Stimulated activated naive CD8-positive, alpha-beta T cell treated with anti-CD3 and anti-CD28 coated beads, Interleukin-15, Interleukin-2, amounts not matched to agents 100 U/mL and 50 U/mL, for 24 hours (primary cell): Measurements from ENCODE around the gene PYDC1.
"Not testable (repeated sequence)": the region's sequence is repeated elsewhere in the genome, so short reads cannot be mapped to it uniquely, and the experiment has no call there.

ENCODE experiments used
- ATAC-seq: fragments of 150-1000 bp; cut with Tn5 transposase; one replicate; pipeline ENCODE4 v1.10.0; 2021
- DNase-seq: peaks from one replicate; pipeline ENCODE4 v3.0.0; 2021

PYDC1 gene

GRCh38 chr16:31195861-31196260 lies 21.1 kb downstream of the PYDC1 start:
- not testable (repeated sequence) for ATAC-seq, DNase-seq

- ATAC-seq: no peak
- no peak for DNase-seq
Measured at GRCh38 chr16:31194898-31195297, 22.0 kb downstream of the PYDC1 start.

- no peak for ATAC-seq
- no peak for DNase-seq
Measured at GRCh38 chr16:31193874-31194273, 23.1 kb downstream of the PYDC1 start.

DNA sequence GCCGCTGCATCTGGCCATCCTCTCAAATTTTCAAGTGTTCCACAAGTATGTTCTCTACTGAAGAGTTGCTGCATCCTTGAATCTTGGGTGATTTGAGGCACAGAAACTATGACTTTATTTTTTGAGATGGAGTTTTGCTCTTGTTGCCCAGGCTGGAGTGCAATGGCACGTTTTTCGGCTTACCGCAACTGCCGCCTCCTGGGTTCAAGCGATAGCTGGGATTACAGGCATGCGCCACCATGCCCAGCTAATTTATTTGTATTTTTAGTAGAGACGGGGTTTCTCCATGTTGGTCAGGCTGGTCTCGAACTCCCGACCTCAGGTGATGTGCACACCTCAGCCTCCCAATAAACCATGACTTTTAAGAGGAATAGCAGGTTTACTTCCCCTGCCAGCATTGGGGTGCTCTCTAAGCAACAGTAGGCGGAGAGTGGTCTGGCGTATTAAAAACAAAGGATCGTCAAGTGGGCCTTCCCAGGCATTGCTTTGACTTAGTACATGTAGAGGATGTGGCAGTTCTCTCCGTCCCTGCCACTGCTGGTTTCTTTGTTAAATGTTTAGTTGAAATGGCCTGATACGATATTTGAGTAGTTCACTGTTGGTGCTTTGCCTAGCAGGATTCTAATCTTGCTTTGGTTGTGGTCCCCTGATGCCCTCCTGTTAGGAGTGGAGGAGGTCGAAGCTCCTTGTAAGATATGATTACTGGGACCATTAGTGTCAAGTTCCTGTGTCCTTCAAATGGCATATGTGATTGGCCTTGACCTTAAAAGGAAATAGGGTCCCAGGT lies 23.9 kb downstream of the PYDC1 start:
- DNase-seq: no peak
- ATAC-seq: no peak

- ATAC-seq (no peak), DNase-seq (no peak)
Measured at GRCh38 chr16:31191697-31192428, 25.1 kb downstream of the PYDC1 start.

- no peak for ATAC-seq
- no peak for DNase-seq
Measured at GRCh38 chr16:31190818-31191444, 26.0 kb downstream of the PYDC1 start.

DNA sequence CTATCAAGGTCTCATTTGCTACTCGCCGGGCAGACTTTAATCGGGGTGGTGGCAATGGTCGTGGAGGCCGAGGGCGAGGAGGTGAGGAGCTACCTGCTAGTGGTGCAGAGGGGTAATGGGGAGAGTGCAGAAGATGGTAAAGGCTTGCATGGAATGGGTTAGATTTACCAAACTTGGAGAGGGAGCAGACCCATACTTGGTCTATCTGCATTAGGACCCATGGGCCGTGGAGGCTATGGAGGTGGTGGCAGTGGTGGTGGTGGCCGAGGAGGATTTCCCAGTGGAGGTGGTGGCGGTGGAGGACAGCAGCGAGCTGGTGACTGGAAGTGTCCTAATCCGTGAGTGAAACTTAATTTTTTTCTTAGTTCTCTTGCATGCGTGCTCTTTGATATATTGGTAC lies 26.9 kb downstream of the PYDC1 start:
- DNase-seq: no peak
- ATAC-seq: no peak

DNA sequence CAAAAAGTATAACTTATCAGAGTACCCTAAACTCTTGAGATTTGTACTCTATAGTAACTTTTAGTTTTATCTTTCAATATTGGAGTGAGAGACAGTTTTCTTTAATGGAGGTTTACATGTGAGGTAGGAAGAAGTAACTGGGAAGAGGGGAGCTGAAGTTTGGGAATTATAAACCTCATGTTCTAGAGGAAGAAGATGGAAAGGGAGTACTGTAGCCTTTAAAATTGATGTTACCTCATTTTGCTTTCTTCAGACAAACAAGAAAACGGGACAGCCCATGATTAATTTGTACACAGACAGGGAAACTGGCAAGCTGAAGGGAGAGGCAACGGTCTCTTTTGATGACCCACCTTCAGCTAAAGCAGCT lies 27.5 kb downstream of the PYDC1 start:
- no peak for ATAC-seq

GRCh38 chr16:31188450-31189411 lies 28.2 kb downstream of the PYDC1 start:
- no peak for DNase-seq
- no peak for ATAC-seq

More for the DNA sequence above, 27.5 kb downstream of the PYDC1 start:
- no peak for DNase-seq

DNA sequence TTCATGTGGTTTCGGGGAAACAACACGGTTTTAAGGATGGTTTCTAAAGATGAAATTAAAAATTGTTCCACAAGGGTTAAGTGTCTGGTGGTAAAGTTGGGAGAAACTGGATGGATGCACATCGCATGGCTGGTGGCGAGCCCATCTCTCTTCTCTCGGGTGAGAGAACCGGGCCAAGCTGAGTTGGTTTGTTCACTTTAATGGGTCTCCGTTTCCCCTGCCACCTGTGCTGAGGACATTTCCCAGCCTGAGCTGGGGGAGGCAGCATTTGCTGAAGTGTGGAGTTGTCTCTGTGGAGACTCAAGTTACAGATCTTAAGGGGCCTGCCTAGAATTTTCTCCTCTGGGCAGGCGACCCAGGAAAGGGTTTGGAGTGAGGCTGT lies 29.1 kb downstream of the PYDC1 start:
- DNase-seq (no peak), ATAC-seq (no peak)

DNA sequence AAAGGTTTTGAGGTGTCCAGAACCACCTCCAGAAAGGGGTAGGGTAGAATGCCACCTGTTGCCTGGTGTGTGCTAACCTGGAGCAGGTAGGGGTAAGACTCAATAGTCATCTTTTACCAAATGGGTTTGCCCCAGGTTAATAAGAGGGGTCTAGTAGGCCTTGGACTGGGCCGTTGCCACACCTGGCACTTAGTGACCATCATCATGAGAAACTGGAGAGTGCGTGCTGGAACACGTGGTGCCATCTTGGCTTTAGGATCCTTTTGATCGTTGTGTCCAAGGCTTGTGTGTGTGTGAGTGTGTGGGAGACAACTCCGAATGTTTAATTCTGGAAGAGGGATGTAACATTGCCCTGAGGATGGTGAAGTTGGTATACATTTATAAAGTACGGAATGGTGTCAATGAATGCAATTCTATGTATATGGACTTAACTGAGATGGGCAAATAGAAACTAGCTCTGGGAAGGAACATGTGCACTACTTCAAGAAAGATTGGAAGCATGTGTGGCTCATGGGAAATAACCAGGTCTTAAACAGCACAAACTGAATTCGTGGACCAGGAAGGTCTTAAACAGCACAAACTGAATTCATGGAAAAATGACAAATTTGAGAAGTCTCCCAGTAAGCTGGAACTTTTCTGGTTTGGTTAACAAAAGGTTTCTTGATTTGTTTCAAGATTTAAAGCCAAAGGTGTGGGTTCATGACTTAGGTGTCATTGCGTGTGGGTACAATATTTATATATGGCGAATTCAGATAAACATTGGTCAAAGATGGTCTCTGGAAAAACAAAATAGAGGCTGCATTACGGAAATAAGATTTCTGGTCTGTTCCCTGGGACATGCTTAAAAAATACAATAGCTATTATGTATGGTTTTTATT lies 29.8 kb downstream of the PYDC1 start:
- DNase-seq (no peak), ATAC-seq (no peak)

GRCh38 chr16:31186176-31186575 lies 30.8 kb downstream of the PYDC1 start:
- no peak for ATAC-seq

GRCh38 chr16:31185339-31185738 lies 31.6 kb downstream of the PYDC1 start:
- DNase-seq (no peak), ATAC-seq (no peak)

More at GRCh38 chr16:31186176-31186575, 30.8 kb downstream of the PYDC1 start:
- no peak for DNase-seq

DNA sequence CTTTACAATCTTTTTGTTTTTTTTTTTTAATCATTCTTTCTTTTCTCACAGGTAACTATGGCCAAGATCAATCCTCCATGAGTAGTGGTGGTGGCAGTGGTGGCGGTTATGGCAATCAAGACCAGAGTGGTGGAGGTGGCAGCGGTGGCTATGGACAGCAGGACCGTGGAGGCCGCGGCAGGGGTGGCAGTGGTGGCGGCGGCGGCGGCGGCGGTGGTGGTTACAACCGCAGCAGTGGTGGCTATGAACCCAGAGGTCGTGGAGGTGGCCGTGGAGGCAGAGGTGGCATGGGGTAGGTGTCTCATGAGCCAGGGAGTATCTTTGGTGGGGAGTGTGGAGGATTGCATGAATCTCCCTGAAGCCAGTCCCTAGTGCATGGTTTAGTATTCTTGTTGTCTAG lies 32.0 kb downstream of the PYDC1 start:
- DNase-seq (no peak), ATAC-seq (no peak)

- ATAC-seq (no peak), DNase-seq (no peak)
Measured at GRCh38 chr16:31183432-31184428, 33.2 kb downstream of the PYDC1 start.

- ATAC-seq (no peak), DNase-seq (no peak)
Measured at GRCh38 chr16:31182391-31182790, 34.5 kb downstream of the PYDC1 start.

GRCh38 chr16:31181102-31181830 lies 35.7 kb downstream of the PYDC1 start:
- ATAC-seq (no peak), DNase-seq (peak; percentile 46)

DNA sequence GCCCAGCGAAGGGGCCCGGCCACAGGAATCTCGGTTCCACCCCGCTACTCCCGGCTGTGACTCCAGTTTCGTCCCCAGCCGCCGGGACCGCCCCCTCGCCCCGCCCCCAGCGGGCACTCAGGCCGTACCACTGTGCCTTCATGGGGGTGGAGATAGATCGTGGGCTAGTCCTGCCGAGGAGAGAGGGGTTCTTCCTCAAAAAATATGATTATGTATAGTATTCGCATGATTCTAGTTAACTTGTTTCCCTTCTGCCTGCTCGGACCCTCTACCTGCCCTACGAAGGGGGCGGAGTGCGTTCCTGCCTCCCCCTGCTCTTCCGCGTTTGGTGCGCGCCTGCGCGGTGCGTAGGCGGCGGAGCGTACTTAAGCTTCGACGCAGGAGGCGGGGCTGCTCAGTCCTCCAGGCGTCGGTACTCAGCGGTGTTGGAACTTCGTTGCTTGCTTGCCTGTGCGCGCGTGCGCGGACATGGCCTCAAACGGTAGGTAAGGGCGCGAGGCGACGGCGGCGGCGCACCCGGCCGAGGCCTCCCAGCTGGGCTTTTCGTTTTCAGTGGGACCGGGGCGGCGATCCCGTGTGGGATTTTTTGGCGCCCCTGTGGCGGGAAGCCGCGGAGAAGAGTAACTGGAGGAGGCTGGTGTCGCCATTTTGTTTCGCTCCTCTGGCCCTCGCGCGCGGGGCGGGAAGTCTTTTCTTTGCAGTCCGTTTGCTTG lies 37.0 kb downstream of the PYDC1 start, which contains the start of gene FUS:
TSS of gene FUS (plus strand) at position 393 of the 713 bp plus-strand sequence. CDS start at position 469, 76 bp downstream.
- ATAC-seq (peak; percentile 62), DNase-seq (peak; percentile 93)
